ENCODE results near the gene NAPEPLD.

GRCh38 chr7:103130901-103131624, 17.8 kb downstream of the NAPEPLD start:
- TF ChIP-seq CTCF (IDR thresholded peaks at IDR 0.05) (no peak), POLR2A (IDR thresholded peaks at IDR 0.05) (no peak)
